ENCODE measurements around the gene WRAP73.
"Not testable (repeated sequence)": the region's sequence is repeated elsewhere in the genome, so short reads cannot be mapped to it uniquely, and the experiment has no call there.

The WRAP73 gene

GRCh38 chr1:3596663-3597598 is 53.0 kb downstream of the WRAP73 start:
- in situ Hi-C loops (cut with HindIII; ENCODE audit: low pct_ligation_motif_present, low pct_unique_long_range_greater_than_20kb, low sequenced_read_pairs), result no loop called here
- DNase-seq, result no peak

GRCh38 chr1:3595949-3596348 is 54.0 kb downstream of the WRAP73 start:
- in situ Hi-C loops (cut with HindIII; ENCODE audit: low pct_ligation_motif_present, low pct_unique_long_range_greater_than_20kb, low sequenced_read_pairs), result no loop called here

GRCh38 chr1:3594706-3595377 is 55.1 kb downstream of the WRAP73 start:
- DNase-seq, result no peak
- in situ Hi-C loops (cut with HindIII; ENCODE audit: low pct_ligation_motif_present, low pct_unique_long_range_greater_than_20kb, low sequenced_read_pairs), result no loop called here

More at GRCh38 chr1:3595949-3596348, 54.0 kb downstream of the WRAP73 start:
- DNase-seq, result no peak

GRCh38 chr1:3593745-3594144 is 56.2 kb downstream of the WRAP73 start:
- in situ Hi-C loops (cut with HindIII; ENCODE audit: low pct_ligation_motif_present, low pct_unique_long_range_greater_than_20kb, low sequenced_read_pairs), result no loop called here
- DNase-seq, result no peak

GRCh38 chr1:3593334-3593733 is 56.6 kb downstream of the WRAP73 start:
- in situ Hi-C loops (cut with HindIII; ENCODE audit: low pct_ligation_motif_present, low pct_unique_long_range_greater_than_20kb, low sequenced_read_pairs), result no loop called here
- no peak for DNase-seq

GRCh38 chr1:3590951-3591865 is 58.7 kb downstream of the WRAP73 start:
- DNase-seq, result no peak
- in situ Hi-C loops (cut with HindIII; ENCODE audit: low pct_ligation_motif_present, low pct_unique_long_range_greater_than_20kb, low sequenced_read_pairs), result no loop called here

- in situ Hi-C loops (cut with HindIII; ENCODE audit: low pct_ligation_motif_present, low pct_unique_long_range_greater_than_20kb, low sequenced_read_pairs), result no loop called here
- DNase-seq, result no peak
These were observed 59.7 kb downstream of the WRAP73 start for GRCh38 chr1:3590139-3590763.

GRCh38 chr1:3588395-3588794 is 61.5 kb downstream of the WRAP73 start:
- in situ Hi-C loops (cut with HindIII; ENCODE audit: low pct_ligation_motif_present, low pct_unique_long_range_greater_than_20kb, low sequenced_read_pairs), result no loop called here
- DNase-seq, result no peak

- DNase-seq, result no peak
- in situ Hi-C loops (cut with HindIII; ENCODE audit: low pct_ligation_motif_present, low pct_unique_long_range_greater_than_20kb, low sequenced_read_pairs), result no loop called here
These were observed 62.7 kb downstream of the WRAP73 start for GRCh38 chr1:3586986-3587759.

GRCh38 chr1:3585940-3586568 is 63.8 kb downstream of the WRAP73 start:
- no peak for DNase-seq
- in situ Hi-C loops (cut with HindIII; ENCODE audit: low pct_ligation_motif_present, low pct_unique_long_range_greater_than_20kb, low sequenced_read_pairs), result no loop called here

GRCh38 chr1:3585353-3585868 is 64.5 kb downstream of the WRAP73 start:
- in situ Hi-C loops (cut with HindIII; ENCODE audit: low pct_ligation_motif_present, low pct_unique_long_range_greater_than_20kb, low sequenced_read_pairs), result not testable (repeated sequence)

GRCh38 chr1:3584915-3585314 is 65.0 kb downstream of the WRAP73 start:
- DNase-seq, result no peak
- in situ Hi-C loops (cut with HindIII; ENCODE audit: low pct_ligation_motif_present, low pct_unique_long_range_greater_than_20kb, low sequenced_read_pairs), result no loop called here

More at GRCh38 chr1:3585353-3585868, 64.5 kb downstream of the WRAP73 start:
- DNase-seq, result not testable (repeated sequence)

GRCh38 chr1:3583751-3584150 is 66.2 kb downstream of the WRAP73 start:
- in situ Hi-C loops (cut with HindIII; ENCODE audit: low pct_ligation_motif_present, low pct_unique_long_range_greater_than_20kb, low sequenced_read_pairs), result not testable (repeated sequence)

GRCh38 chr1:3581296-3582036 is 68.4 kb downstream of the WRAP73 start:
- in situ Hi-C loops (cut with HindIII; ENCODE audit: low pct_ligation_motif_present, low pct_unique_long_range_greater_than_20kb, low sequenced_read_pairs), result no loop called here
- DNase-seq, result no peak

More at GRCh38 chr1:3583751-3584150, 66.2 kb downstream of the WRAP73 start:
- DNase-seq, result not testable (repeated sequence)

Measured in ACHN (cell line).